ENCODE data around the gene LSAMP.

Gene LSAMP

GRCh38 chr3:116032176-116032575 is 413.1 kb downstream of the LSAMP start:
- no peak overlapping the region for H3K27ac ChIP-seq
- POLR2A ChIA-PET (ENCODE audit: low non-redundant PET), result no interaction called here
- no peak for DNase-seq (ENCODE audit: low spot score)
- TF ChIP-seq CTCF (conservative IDR thresholded peaks at IDR 0.05; ENCODE audit: low read depth), result no peak
- CTCF ChIA-PET, result no interaction called here

- no peak for TF ChIP-seq CTCF (conservative IDR thresholded peaks at IDR 0.05; ENCODE audit: low read depth)
- DNase-seq (ENCODE audit: low spot score), result no peak
- ChIA-PET CTCF (no interaction called here), POLR2A (ENCODE audit: low non-redundant PET) (no interaction called here)
- no peak overlapping the region for H3K27ac ChIP-seq
Observed at GRCh38 chr3:116030131-116030850, 415.0 kb downstream of the LSAMP start.

- no peak for DNase-seq (ENCODE audit: low spot score)
- POLR2A ChIA-PET (ENCODE audit: low non-redundant PET), result no interaction called here
- TF ChIP-seq CTCF (conservative IDR thresholded peaks at IDR 0.05; ENCODE audit: low read depth), result no peak
- CTCF ChIA-PET, result interaction anchor here (0.5 to 0.6 kb wide), 2 partner anchors 21 to 43 kb away, joined by 3 read pairs; no protein-coding TSS in a partner anchor
- H3K27ac ChIP-seq, result no peak overlapping the region
Observed at GRCh38 chr3:116029266-116029665, 416.0 kb downstream of the LSAMP start.

GRCh38 chr3:116028157-116028556 is 417.1 kb downstream of the LSAMP start:
- TF ChIP-seq CTCF (conservative IDR thresholded peaks at IDR 0.05; ENCODE audit: low read depth), result no peak
- ChIA-PET CTCF (interaction anchor here (0.5 kb wide), 1 partner anchor 110 kb away, joined by 4 read pairs; no protein-coding TSS in a partner anchor), POLR2A (ENCODE audit: low non-redundant PET) (no interaction called here)
- no peak for DNase-seq (ENCODE audit: low spot score)
- H3K27ac ChIP-seq, result no peak overlapping the region

GRCh38 chr3:116020989-116021388 is 424.3 kb downstream of the LSAMP start:
- DNase-seq (ENCODE audit: low spot score), result no peak
- POLR2A ChIA-PET (ENCODE audit: low non-redundant PET), result no interaction called here
- no peak overlapping the region for H3K27ac ChIP-seq
- CTCF ChIA-PET, result no interaction called here
- no peak for TF ChIP-seq CTCF (conservative IDR thresholded peaks at IDR 0.05; ENCODE audit: low read depth)

GRCh38 chr3:116020495-116020894 is 424.8 kb downstream of the LSAMP start:
- POLR2A ChIA-PET (ENCODE audit: low non-redundant PET), result no interaction called here
- CTCF ChIA-PET, result no interaction called here
- no peak for TF ChIP-seq CTCF (conservative IDR thresholded peaks at IDR 0.05; ENCODE audit: low read depth)
- DNase-seq (ENCODE audit: low spot score), result no peak
- no peak overlapping the region for H3K27ac ChIP-seq
